ENCODE data around the gene PNLIPRP2. TPM values are rescaled to one million over a fixed set of nuclear protein-coding genes. Genes with fewer than 3 reads are reported as not detected.

Gene PNLIPRP2
- total RNA-seq, 1 experiment from 2014 or later, result 0.24 TPM

DNA sequence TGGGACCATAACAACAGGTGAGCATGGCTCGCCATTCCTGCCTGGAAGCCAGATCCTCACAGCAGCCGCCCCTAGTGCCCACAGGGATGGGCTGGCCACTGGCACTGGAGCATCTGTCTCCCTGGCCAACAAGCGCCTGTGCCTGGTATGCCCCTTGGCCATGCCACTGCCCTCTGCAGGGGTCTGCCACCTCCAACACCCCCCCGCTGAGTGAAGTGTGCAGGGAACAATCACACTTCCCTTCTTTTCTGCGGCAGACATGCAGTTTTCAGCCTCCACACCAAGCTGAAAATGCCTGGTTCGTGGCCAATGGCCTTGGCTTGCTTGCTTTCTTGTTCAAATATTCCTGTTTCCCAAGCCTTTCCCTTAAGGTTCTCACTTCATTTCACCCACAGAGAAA is 70.9 kb downstream of the PNLIPRP2 start:
- H3K14ac ChIP-seq (ENCODE audit: insufficient read depth, low read length), result no peak overlapping the region
- H4K20me1 ChIP-seq (ENCODE audit: control insufficient read depth, insufficient read depth, insufficient read length), result no peaks in the 10 kb centered on the region
- no peak overlapping the region for H4K91ac ChIP-seq (ENCODE audit: insufficient read length, low read depth, low read length)
- peaks cover 13% of the 10 kb centered on the region for H3K4me1 ChIP-seq (ENCODE audit: insufficient read depth, low read length)
- H3K9me3 ChIP-seq (ENCODE audit: control insufficient read depth, low read depth, low read length), result no peaks in the 10 kb centered on the region
- no peak overlapping the region for H2AFZ ChIP-seq (ENCODE audit: low read length)
- H3T11ph ChIP-seq (ENCODE audit: low read length), result no peak overlapping the region
- Mint-ChIP-seq H3K4me1 (peaks cover 57 to 62% of the 10 kb centered on the region in 2 experiments), H3K27me3 (ENCODE audit: low read depth) (peaks cover 30% of the 10 kb centered on the region), H3K4me3 (no peak overlapping the region), H3K9me3 (peaks cover 0 to 3% of the 10 kb centered on the region in 2 experiments; a peak in 1 of 5 replicates), H3K27ac (no peak overlapping the region), H3K36me3 (ENCODE audit: insufficient read depth in 1 of 3, low read depth in 3 of 3) (peaks cover 0 to 10% (median 0%) of the 10 kb centered on the region in 3 experiments; a peak in 3 of 7 replicates)
- no CpG with 5 or more reads among the region's 6 CpGs for WGBS (ENCODE audit: extremely low coverage, insufficient read length, low lambda C conversion rate)
- H4K8ac ChIP-seq (replicated peaks; ENCODE audit: insufficient read length, low read depth, low read length), result no peak overlapping the region
- H2BK15ac ChIP-seq (ENCODE audit: low read depth, low read length), result no peak overlapping the region
- H3K27ac ChIP-seq (ENCODE audit: insufficient read length, low read depth, low read length), result no peak overlapping the region
- no peaks in the 10 kb centered on the region for H3K79me2 ChIP-seq (ENCODE audit: insufficient read depth, low read length)
- H4K5ac ChIP-seq (ENCODE audit: insufficient read length, low read depth, low read length), result no peak overlapping the region
- no peak overlapping the region for H3K56ac ChIP-seq (ENCODE audit: insufficient read length, low read depth, low read length)
- no peak overlapping the region for H3K23ac ChIP-seq (ENCODE audit: insufficient read length, low read depth, low read length)
- DNase-seq, result no peak
- H3K27me3 ChIP-seq (ENCODE audit: insufficient read depth, low read length), result no peaks in the 10 kb centered on the region
- H3K4me2 ChIP-seq (ENCODE audit: insufficient read depth, insufficient read length, low read length), result no peak overlapping the region
- no peaks in the 10 kb centered on the region for H3K79me1 ChIP-seq (ENCODE audit: insufficient read depth, low read depth, low read length, poor library complexity, severe bottlenecking)
- H2AK5ac ChIP-seq (ENCODE audit: insufficient read length, low read length), result no peak overlapping the region
- no peak overlapping the region for H2BK20ac ChIP-seq (ENCODE audit: low read depth, low read length, poor library complexity, severe bottlenecking)
- H3K18ac ChIP-seq (ENCODE audit: insufficient read length, low read depth, low read length), result no peak overlapping the region
- H3K23me2 ChIP-seq (ENCODE audit: insufficient read length, low read depth, low read length, poor library complexity, severe bottlenecking), result no peaks in the 10 kb centered on the region
- no peak overlapping the region for H2BK120ac ChIP-seq (ENCODE audit: low read depth, low read length, poor library complexity, severe bottlenecking)
- no peak overlapping the region for H2BK5ac ChIP-seq (ENCODE audit: insufficient read length, low read length)
- no peak overlapping the region for H3K4ac ChIP-seq (ENCODE audit: low read depth, low read length)
- H3K9ac ChIP-seq (ENCODE audit: extremely low read depth, insufficient read length, low read length), result no peak overlapping the region
- no peak overlapping the region for H2BK12ac ChIP-seq (ENCODE audit: insufficient read length, low read depth, low read length)
- TF ChIP-seq, protein P1, sequence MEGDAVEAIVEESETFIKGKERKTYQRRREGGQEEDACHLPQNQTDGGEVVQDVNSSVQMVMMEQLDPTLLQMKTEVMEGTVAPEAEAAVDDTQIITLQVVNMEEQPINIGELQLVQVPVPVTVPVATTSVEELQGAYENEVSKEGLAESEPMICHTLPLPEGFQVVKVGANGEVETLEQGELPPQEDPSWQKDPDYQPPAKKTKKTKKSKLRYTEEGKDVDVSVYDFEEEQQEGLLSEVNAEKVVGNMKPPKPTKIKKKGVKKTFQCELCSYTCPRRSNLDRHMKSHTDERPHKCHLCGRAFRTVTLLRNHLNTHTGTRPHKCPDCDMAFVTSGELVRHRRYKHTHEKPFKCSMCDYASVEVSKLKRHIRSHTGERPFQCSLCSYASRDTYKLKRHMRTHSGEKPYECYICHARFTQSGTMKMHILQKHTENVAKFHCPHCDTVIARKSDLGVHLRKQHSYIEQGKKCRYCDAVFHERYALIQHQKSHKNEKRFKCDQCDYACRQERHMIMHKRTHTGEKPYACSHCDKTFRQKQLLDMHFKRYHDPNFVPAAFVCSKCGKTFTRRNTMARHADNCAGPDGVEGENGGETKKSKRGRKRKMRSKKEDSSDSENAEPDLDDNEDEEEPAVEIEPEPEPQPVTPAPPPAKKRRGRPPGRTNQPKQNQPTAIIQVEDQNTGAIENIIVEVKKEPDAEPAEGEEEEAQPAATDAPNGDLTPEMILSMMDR (conservative IDR thresholded peaks at IDR 0.05), result no peak
